ENCODE results near the gene SERPINH1.

DNA sequence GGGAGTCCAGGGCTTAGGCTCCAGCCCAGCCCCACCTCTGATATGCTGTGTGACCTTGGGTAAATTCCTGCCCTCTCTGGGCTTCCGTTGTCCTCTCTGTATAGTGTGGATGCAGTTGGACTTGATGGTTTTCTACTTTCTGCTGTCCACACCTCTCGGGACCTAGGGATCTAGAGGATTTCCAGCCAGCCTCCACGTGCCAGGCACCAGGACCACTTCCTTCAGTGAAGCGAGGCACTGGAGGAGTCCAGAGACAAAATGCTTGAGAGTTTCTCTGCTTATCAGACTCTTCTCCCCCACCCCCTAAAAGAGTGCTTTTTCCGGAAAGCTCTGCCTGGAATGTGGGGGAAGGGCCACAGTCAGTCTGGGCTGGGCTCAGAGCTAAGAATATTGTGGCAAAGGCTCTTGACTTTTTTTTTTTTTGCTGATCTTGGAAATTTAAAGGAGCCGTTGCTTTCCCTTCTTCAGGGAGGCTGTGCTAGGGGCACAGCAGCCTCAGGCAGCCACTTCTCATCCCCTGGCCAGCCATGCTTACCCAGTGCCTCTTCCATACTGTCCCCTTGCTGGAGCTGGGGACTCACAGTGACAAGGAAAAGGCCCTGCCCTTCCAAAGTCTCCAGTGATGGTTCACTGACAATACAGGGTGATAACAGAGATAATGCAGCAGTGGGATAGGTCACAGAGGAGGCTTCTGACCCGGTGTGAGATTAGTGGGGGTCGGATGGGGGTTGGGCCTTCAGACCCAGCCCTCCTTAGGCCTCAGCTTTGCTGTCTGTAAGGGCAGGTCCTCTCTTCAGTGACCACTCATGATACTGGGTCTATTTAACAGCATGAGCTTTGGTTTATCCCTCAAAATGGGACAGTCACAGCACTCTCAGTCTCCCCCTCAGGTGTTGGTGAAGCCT, 2.9 kb upstream of the SERPINH1 start:
- no peak for TF ChIP-seq EZH2 (IDR thresholded peaks at IDR 0.05; ENCODE audit: borderline replicate concordance, low read depth, low read length, severe bottlenecking)
- TF ChIP-seq POLR2A (IDR thresholded peaks at IDR 0.05; ENCODE audit: low read depth, low read length): no peak
